Stimulated activated CD8-positive, alpha-beta memory T cell treated with anti-CD3 and anti-CD28 coated beads, Interleukin-12 subunit alpha, Interleukin-12 subunit beta, amount 100 ng/mL, for 24 hours (primary cell): ENCODE data around the gene EVA1B.

Experiments used
- DNase-seq: peaks from one replicate; pipeline ENCODE4 v3.0.0-alpha.2; 2020; ENCODE audit errors: extremely low read depth

EVA1B gene, protein sequence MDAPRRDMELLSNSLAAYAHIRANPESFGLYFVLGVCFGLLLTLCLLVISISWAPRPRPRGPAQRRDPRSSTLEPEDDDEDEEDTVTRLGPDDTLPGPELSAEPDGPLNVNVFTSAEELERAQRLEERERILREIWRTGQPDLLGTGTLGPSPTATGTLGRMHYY

DNA sequence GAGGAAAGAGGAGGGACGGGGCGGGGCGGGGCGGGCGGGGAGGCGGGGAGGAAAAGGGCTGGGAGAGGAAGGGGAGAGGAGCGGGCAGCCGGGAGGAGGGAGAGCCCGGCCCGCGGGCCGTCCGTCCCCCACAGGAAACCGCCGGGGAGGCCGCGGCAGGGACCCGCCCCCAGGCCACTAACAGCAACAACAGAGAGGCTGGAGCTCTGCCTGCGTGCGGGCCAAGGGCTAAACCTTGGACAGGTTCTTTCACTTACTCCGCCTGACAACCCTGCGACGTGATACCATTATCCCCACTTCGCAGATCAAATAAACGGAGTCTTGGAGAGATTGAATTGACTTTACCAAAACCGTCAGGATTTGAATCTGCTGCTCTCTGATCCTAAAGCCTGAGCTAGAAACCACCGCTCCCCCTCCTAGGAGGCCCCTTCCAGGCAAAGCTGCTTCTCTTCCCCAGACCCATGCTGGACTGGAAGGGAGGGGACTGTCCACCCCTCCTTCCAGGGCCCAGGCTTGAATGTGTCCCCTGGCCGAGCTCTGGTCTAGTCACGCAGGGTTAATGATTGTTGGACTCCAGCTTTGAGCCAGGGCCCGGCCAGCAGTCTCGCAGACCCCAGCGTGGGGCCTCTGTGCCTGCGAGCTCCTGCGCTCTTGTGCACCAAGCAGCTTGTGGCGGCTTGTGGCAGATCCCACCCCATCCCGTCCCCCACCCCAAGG lies at the start of gene EVA1B:
EVA1B (minus strand) TSS at position 10 of the 717 bp plus-strand sequence. CDS start 608 bp downstream, outside the sequence.
- DNase-seq: no peak

DNA sequence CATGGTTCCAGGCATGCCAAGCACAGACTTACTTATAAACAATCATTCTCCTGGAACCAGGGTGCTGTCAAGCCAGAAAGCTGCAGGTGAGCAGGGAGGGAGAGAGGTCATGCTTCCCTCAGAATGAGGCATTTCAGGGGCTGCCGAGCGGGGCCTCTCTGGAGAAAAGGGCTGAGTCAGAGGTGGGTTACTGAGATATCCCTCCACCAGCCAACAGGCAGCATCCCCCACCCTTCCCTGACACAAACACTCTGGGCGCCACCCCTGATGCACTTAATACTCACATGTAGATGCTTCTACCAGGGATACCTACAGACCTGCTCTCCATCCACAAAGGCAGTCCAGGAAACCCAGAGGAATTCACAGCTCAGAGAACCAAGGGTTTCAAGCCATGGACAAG lies 49.2 kb upstream of the EVA1B start:
- DNase-seq: no peak

DNA sequence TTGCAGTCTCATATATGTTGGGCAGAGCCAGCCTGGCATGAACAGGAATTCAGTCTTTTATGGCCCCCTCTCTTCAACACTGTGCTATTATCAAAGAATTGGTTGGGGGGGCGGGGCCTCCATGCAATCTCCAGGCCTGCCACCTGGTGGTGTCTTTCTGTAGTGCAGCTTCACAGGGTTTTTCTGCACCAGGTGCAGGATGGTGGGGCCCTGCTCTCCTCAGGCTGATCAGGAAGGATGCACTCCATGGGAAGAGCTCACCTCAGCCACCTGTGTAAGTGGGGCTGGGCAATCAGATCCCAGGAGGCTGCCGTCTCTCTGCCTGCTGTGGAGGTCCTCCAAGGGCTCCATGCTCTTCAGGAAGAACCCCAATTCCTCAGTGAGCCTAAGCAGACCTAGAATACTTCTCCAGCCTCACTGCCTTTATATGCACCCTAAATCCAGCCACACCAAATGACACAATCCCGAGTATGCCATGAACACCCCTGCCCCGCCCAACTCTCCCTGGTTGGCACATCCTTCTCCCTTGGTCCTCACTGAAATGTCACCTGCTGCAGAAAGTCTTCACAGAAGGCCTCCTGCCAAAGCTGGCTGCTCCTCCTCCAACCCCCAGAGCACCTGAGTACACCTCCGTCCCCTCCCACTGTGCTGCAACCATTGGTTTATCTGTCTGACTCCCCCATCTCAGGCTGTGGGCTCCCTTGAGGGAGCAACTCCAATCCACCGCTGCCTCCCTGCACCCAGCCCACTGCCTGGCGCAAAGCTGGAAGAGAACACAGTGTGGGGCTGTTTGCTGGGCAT lies 45.8 kb upstream of the EVA1B start:
- peak; percentile 58 for DNase-seq

DNA sequence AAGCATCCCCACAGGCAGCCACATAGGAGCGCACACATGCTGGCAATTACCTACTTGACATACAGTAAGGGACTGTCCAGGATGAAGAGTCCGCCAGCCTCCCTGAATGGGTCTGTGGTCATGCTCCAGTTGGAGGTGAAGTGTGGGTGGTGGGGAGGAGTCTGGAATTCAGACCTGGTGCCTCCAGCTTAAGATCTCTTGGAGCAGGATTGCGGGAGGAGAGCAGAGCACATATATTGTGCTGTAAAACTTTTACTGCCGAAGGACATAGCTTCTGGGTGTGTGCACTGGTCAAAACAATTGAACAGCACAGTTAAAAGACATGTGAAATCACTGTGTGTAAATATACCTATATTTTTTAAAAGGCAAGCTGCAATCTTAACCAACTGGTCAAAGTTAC lies 44.4 kb upstream of the EVA1B start:
- no peak for DNase-seq

DNA sequence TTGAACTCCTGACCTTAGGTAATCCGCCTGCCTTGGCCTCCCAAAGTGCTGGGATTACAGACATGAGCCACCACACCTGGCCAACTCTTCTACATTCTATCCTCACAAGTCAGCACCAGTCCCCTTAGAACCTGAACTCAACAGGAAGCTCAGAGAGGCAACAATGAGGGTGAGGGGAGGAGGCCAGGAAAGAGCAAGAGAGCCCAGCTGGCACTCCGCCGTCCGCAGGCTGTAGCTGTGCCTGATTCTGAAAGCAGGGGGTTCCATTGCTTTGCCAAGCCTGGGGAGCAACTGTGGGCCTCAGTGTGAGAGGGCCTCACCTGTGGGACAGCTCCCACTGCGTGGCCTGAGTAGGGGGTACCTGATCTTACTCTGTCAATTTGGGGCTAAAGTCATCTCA lies 43.6 kb upstream of the EVA1B start:
- DNase-seq: no peak

DNA sequence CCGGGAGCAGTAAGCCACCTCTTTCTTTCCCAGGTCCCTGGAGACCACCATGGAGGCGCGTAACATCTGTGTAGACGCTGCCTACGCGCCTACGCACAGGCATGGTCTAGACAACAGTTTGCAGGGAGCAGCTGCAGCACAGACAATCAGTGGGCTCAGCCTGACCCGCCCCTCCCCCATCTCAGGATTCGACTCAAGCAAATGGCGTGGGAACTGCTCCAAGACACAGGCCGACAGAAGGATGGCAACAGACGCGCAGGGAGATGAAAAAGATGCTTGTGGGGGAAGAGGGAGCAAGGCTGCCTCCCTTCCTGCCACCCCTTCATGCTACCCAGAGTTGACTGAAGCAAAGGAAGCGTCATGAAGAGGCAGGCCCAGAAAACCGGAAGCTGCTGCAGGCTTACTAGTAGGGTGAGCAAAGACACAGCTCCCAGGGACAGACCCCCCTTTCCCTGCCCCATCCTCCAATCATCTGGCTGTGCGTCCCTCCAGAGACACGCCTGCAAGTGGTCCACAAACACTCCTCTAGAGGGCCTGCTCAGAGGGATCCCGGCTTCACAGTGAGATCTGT lies 42.7 kb upstream of the EVA1B start:
- peak; percentile 31 for DNase-seq

DNA sequence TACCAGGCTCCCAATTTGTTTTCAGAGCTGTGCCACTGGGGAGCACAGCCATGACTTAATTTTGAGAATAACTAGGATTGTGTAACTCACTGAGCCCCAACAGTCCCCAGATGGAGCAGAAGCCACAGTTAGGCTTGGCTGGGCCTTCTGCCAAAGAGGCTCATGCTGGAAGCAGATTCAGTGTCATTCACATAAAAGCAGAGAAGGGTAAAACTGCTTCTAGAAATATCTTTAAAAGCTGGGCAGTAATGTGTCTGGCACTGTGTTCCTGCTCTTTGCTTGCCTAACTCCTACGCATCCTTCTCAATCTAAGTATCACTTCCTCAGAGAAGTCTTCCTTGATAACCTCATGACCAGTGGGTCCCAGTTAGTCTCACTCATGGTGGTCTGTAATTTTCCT lies 41.9 kb upstream of the EVA1B start:
- no peak for DNase-seq

DNA sequence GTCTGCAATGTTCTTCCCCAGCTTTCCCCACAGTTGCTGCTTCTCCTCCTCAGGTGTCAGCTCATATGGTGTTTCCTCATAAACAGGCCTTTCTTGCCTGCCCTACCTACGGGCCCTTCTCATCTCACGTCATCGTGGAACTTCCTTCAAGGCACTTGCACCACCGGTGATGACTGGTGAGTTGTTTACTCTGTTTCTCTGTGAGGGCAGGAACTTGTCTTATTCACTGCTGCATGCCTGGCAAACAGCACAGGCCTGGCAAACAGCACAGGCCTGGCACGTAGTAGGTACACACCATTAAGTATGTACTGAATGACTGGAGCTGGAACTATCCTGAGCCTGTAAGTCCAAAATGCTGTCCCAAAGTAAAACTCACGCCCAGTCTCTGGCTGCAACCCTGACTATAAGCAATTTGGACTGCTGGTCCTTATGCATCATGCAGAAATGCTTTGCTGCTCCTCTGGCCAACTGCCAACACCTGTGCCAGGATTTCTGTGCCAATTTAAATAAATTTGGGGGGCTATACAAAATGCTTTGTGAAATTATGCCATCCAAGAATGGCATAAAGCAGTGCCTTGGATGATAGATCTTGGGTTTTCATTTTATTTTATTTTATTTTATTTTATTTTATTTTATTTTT lies 36.6 kb upstream of the EVA1B start:
- no peak for DNase-seq

DNA sequence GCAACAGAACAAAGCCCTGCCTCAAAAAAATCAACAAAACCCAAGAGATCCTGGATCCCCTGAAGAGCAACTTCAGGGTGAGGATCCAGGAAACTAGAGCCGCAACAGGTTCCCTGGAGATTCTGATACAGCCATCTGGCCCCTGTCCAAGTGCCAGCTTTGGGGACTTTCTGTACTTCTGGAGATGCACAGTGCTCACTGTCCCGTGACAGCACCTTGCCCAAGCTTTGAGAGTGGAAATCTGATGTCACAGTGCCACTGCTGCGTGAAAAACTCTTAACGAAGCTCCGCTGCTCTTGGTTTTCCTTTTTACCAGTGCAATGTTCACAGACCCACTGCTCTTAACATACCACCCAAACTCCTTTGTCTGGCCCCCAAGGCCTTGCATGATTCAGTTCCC lies 35.9 kb upstream of the EVA1B start:
- DNase-seq: no peak

DNA sequence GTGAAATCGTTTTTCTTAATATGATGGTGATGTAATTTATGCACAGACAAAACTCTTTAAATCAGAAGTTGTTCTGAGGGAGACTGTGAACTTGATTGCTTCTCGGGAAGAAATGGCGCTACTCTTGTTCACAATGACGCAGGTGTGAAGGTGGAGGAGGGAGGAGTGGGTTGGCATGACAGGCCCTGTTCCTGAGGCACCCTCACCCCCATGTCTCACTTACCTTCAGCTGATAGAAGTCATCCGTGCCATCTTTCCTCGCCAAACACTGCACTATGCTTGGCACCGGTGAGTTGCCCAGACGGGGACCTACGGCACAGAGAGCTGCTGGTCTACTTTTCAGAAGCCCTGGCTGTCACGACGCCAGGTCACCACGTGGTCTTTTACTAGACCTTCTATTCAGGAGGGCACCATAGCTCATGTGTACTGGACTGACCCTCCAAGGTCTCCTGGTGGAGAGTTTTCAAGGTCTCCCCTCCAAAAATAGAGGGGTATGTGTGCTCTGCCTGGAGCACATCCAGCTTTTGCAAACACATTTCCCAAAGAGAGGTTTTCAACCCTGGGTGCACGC lies 35.2 kb upstream of the EVA1B start:
- no peak for DNase-seq

DNA sequence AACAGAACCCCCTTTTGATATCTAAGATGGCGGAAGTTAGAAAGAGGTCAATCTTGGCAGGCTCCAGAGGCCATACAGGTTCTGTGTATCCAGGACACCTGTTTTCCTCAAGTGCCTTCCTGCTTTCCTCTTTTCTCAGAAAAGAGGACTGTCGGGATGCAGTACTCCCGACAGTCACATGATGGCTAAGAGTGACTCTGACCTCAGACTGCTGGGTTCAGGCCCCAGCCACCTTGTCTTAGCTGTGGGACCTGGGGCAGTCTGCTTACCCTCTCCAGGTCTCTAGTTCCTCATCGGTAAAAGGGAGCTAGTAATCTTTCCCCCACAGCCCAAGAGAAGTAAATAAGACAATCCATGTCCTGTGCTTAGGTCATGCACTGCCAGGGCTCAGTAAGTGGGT lies 32.4 kb upstream of the EVA1B start:
- no peak for DNase-seq

DNA sequence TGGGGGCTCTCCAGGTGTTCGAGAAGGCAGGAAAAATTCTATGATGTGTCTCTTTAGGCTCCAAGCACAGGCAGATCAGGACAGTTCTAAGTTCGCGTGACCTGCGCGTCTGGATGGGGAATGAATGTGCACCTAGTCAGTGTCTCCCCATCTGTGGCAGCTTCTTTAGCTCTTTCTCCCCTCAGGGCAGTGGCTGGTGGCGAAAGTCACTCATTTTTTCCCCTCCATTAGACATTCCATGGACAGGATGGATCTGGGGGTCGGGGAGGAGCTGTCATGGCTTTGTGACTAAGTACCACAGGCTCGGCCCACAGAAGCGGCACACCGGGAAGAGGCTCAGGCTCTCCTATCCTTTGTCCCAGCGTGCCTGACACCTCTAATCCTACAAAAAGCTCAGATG lies 31.0 kb upstream of the EVA1B start:
- DNase-seq: no peak

DNA sequence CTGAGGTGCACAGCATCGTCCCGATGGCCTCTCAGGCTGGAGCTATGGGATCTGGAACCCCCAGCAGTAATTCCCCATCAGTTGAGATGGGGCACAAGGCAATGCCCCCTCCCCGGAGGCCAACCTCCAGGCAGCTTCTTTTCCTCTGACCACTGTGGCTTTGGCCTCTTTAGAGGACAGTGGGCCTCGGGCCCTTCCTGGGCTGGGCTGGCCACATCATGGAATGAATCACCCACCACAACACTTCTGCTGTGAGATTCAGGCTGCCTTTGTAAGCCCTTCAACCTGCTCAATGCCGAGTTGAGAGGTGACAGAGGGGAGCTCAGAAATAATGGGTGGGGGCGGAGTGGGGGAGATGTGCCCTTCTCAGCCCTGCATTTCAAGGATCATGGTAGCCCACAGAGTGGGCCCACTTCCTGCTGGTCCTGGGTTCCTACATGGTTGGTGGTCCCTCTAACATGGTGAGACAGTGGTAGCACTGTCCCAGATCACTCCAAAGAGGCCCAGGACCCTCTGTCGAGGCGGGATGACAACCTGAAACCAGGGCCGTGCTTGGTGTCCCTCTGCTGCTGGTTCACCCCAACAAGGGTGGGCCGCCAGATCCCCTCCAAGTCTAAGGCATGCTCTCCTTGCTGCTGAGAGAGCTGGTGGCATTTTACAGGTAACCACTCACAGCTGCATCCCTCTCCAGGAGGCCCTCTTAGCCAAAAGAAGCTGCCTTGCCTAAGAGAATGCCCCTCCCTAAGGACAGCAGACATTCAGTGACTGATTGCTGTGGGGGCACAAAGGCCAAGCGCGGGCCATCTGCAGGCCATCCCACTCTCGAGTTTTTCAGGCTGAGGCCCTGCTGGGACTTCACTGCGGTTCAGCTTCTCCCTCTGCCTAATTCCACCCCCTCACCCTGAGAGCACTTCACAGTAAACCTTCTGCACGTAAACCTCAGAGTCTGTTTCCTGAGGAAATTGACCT lies 29.7 kb upstream of the EVA1B start:
- no peak for DNase-seq

DNA sequence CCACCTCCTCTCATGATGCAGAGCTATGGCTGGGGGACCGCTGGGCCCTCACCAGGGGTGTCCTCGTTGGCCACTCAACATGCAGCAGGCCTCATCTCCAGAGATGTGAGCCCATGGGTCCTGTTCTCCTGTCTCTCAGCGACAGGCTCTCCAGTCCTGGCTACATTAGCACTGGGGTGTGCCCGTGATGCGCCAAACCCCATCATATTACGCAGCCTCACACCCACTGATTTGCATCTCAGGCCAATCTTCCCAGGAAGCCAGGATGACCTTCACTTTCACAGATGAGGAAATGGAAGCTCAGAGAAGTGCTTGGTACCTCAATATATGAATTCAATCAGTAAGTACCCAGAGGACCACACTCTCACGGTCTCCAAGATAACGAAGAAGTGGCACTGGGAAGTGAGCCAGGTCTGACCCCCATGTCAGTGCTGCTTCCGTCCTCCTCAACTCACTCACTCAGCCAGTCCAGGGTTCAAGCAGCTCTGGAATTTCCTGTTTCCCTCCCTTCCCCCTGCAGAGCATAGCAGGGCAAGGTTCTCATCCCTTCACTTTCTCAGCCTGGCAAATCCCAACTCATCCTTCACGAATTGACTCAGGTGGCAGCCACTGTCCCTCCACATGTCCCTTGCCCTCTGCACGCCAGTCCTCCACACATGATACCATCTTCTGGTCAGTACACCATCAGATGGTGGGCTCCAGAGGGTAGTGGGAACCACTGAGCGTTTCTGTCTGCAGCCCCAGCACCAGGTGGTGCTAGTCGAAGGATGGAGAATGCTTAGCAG lies 28.9 kb upstream of the EVA1B start:
- DNase-seq: no peak

DNA sequence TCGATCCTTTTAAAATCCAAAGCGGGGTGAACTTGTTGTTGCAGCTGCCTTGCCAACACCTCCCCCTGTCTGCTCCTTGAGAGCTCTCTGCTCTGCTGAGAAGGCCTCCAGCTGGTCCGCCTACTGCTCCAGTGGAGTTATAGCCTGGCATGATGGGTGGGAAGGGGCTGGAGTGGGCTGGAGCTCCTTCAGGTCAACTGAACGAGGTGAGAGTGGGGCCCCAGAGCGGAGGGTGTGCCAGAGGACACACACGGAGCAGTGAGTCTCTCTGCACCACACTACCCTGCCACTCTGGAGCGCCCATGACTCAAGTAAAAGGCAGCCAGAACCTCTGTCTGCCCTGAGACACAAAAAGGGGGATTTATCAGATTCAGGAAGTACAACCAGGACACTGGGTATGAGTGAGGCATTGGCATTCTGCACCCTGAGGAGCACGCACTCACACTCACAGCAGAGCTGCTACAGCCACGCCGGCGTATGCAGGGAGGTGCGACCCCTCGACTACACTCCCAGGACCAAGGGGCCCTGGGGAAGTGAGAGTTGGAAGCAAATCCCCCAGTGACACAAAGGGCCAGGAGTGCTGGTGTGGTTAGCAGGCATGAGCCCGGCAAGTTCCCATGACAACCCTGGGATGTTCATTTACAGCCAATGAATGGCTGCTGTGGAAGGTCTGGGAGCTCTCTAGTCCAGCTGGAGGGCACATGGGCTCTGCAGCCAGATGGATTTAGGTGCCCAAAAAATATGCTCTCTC lies 28.0 kb upstream of the EVA1B start:
- no peak for DNase-seq

DNA sequence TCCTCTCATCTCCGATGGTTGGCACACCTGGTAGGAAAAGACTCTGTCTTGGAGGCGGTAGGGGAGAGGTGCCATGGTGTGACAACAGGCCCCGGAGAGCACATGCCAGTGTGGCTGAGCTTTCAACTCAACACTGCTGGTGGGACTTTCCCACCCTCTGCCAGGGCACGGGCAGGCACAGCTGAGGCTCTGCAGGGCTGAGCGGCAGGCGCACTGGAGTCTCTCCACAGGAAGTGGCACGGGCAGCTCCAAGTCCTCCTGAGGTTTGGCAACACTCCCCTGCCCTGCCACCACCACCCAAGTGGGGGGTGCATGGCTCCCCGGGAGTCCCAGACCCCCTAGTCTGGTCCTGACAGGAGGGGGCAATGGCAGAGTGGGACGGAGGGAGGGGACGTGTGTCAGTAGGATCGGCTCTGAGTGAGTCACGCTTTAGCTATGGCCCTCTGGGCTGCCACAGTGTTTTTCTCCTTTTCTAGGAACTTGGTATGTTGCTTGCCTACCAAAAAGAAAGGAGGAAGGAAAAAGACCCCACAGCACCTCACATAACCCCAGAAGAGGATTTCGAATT lies 27.3 kb upstream of the EVA1B start:
- DNase-seq: no peak

DNA sequence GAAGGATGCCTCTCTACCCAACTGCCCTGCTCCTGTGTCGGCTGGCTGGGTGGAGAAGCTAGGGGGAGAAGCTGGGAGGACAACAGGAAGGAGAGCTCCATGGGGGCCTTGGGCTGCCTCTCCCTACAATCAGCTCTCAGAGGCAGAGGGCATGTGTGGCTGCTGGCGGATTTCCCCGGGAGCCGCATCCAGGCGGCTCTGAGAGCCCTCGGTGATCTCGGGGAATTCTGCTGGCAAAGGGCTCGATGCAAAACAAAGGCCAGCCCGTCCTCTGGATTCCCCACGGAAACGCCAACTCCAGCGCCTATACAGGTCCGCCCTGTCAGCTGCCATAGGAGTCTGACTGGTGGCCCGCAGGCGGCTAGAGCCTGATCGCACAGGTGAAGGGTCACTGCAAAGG lies 26.4 kb upstream of the EVA1B start:
- no peak for DNase-seq

DNA sequence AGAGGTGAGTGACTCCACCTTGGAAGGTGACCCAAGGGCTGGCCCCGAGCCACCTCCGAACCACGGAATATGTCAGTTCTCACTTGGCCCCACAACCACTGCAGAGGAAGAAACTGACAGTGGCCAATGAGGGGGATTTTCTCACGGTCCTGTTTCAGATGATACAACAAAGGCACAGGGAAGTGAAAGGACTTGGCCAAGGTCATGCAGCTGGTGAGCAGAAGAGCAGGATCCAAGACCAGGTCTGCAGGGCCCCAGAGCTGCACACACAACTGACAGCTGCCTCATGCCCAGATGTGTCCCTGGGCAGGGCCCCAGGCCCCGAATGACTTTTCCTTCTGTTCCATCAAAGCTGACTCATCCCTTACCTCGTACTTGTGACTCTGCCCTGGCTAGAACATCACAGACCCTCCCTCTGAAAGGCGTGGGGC lies 25.8 kb upstream of the EVA1B start:
- DNase-seq: no peak
